Activated CD4-positive, CD25-positive, alpha-beta regulatory T cell treated with anti-CD3 and anti-CD28 coated beads, Interleukin-2, amount 50 U/mL, for 24 hours (primary cell): Measurements from ENCODE around the gene LCAT.
"Not testable (repeated sequence)": the region's sequence is repeated elsewhere in the genome, so short reads cannot be mapped to it uniquely, and the experiment has no call there.

Experiments
- ATAC-seq, 2 donors: fragments of 150-1000 bp; cut with Tn5 transposase; one replicate each; pipeline ENCODE4 v1.10.0; 2021; ENCODE audit warnings: mild to moderate bottlenecking in 1 of 2, moderate library complexity in 1 of 2

LCAT gene

GRCh38 chr16:67946966-67947558, 3.1 kb upstream of the LCAT start:
- no peak for ATAC-seq

- no peak for ATAC-seq
Observed at GRCh38 chr16:67946128-67946569, 2.2 kb upstream of the LCAT start.

- ATAC-seq = no peak
Observed at GRCh38 chr16:67945392-67945933, 1.5 kb upstream of the LCAT start.

GRCh38 chr16:67944690-67945391, 921 bp upstream of the LCAT start:
- no peak for ATAC-seq

GRCh38 chr16:67943256-67943618, 683 bp downstream of the LCAT start:
- no peak for ATAC-seq

- no peak for ATAC-seq
Observed at GRCh38 chr16:67942510-67943255, 1.2 kb downstream of the LCAT start.

- ATAC-seq = peak in 1 of 2 donors; percentile 52
Observed at GRCh38 chr16:67942200-67942509, 1.8 kb downstream of the LCAT start.

GRCh38 chr16:67941469-67942199, 2.3 kb downstream of the LCAT start:
- no peak for ATAC-seq

GRCh38 chr16:67940446-67941089, 3.4 kb downstream of the LCAT start:
- ATAC-seq = no peak

GRCh38 chr16:67939507-67940445, 4.1 kb downstream of the LCAT start:
- no peak for ATAC-seq

- not testable (repeated sequence) for ATAC-seq
Observed at GRCh38 chr16:67937713-67938112, 6.2 kb downstream of the LCAT start.

GRCh38 chr16:67936880-67937605, 6.9 kb downstream of the LCAT start:
- peak in 1 of 2 donors; percentile 59 for ATAC-seq

GRCh38 chr16:67936124-67936879, 7.6 kb downstream of the LCAT start, which contains the start of gene PSMB10:
PSMB10 (minus strand) TSS chr16:67936850; CDS start chr16:67936749, 101 bp downstream.
- ATAC-seq = peak; percentile 2 to 67

- ATAC-seq = peak; percentile 92
Observed at GRCh38 chr16:67935402-67936123, 8.4 kb downstream of the LCAT start.

GRCh38 chr16:67935101-67935401, 8.9 kb downstream of the LCAT start:
- ATAC-seq = no peak

GRCh38 chr16:67934306-67935100, 9.4 kb downstream of the LCAT start:
- no peak for ATAC-seq

GRCh38 chr16:67933805-67934204, 10.1 kb downstream of the LCAT start:
- ATAC-seq = no peak

- ATAC-seq = no peak
Observed at GRCh38 chr16:67932462-67932840, 11.5 kb downstream of the LCAT start.
